Measurements from ENCODE around the gene CACNA1S. TPM values are rescaled to one million over a fixed set of nuclear protein-coding genes. Genes with fewer than 3 reads are reported as not detected.
A peak's percentile ranks its signal among the peaks of the same experiment; 100 is the strongest.

The CACNA1S gene
- total and polyA plus RNA-seq, 8 donors: under 0.01 to 0.18 TPM; not detected in 6

- Histone ChIP-seq H3K4me3 (no peak overlapping the region), H3K9me3 (no peaks in the 10 kb centered on the region), H3K27me3 (peaks cover 0 to 21% (median 0%) of the 10 kb centered on the region in 3 donors), H3K36me3 (no peaks in the 10 kb centered on the region), H3K4me1 (peaks cover 19 to 97% (median 69%) of the 10 kb centered on the region in 4 donors), H3K27ac (peak overlapping the region; percentile 29 to 84 (median 66))
- intact Hi-C loops (cut with DNase I; ENCODE audit: low total_unique reads): no loop called here
- 55 to 69% (median 66%) methylated on average over 5 of the region's 5 CpGs for WGBS, 5 donors
- peak; percentile 75 to 88 for DNase-seq
- TF ChIP-seq CTCF (IDR thresholded peaks at IDR 0.05): no peak
- peak in 1 of 3 donors; percentile 15 for TF ChIP-seq POLR2AphosphoS5 (IDR thresholded peaks at IDR 0.05)
These were observed 92.8 kb downstream of the CACNA1S start for GRCh38 chr1:201019321-201019977.

GRCh38 chr1:201017828-201018163 is 94.4 kb downstream of the CACNA1S start:
- peaks cover 0 to 29% (median 0%) of the 10 kb centered on the region in 3 donors for H3K27me3 ChIP-seq
- WGBS, 5 donors: 74 to 86% (median 80%) methylated on average over 2 of the region's 2 CpGs
- no peak overlapping the region for H3K27ac ChIP-seq
- DNase-seq: no peak
- intact Hi-C loops (cut with DNase I; ENCODE audit: low total_unique reads): no loop called here
- peaks cover 14 to 97% (median 61%) of the 10 kb centered on the region in 4 donors for H3K4me1 ChIP-seq
- no peaks in the 10 kb centered on the region for H3K36me3 ChIP-seq
- H3K4me3 ChIP-seq: no peak overlapping the region
- no peaks in the 10 kb centered on the region for H3K9me3 ChIP-seq
- TF ChIP-seq EP300 (IDR thresholded peaks at IDR 0.05): no peak
- TF ChIP-seq POLR2AphosphoS5 (IDR thresholded peaks at IDR 0.05): no peak
- TF ChIP-seq CTCF (IDR thresholded peaks at IDR 0.05): no peak
- no peak for TF ChIP-seq POLR2A (IDR thresholded peaks at IDR 0.05)

- Histone ChIP-seq H3K27me3 (peaks cover 0 to 29% (median 0%) of the 10 kb centered on the region in 3 donors), H3K36me3 (no peaks in the 10 kb centered on the region), H3K9me3 (no peaks in the 10 kb centered on the region), H3K4me3 (no peak overlapping the region), H3K27ac (no peak overlapping the region), H3K4me1 (peaks cover 13 to 97% (median 56%) of the 10 kb centered on the region in 4 donors)
- DNase-seq: peak in 1 of 2 donors; percentile 62
- intact Hi-C loops (cut with DNase I; ENCODE audit: low total_unique reads): no loop called here
- WGBS, 5 donors: 71 to 87% (median 84%) methylated on average over 8 to 9 of the region's 9 CpGs
- TF ChIP-seq CTCF (IDR thresholded peaks at IDR 0.05) (no peak), POLR2A (IDR thresholded peaks at IDR 0.05) (no peak), EP300 (IDR thresholded peaks at IDR 0.05) (no peak), POLR2AphosphoS5 (IDR thresholded peaks at IDR 0.05) (no peak)
These were observed 95.0 kb downstream of the CACNA1S start for GRCh38 chr1:201016943-201017827.

- no peak overlapping the region for H3K4me3 ChIP-seq
- H3K36me3 ChIP-seq: no peaks in the 10 kb centered on the region
- TF ChIP-seq EP300 (IDR thresholded peaks at IDR 0.05): no peak
- no peak for TF ChIP-seq POLR2AphosphoS5 (IDR thresholded peaks at IDR 0.05)
- no peak for TF ChIP-seq POLR2A (IDR thresholded peaks at IDR 0.05)
- TF ChIP-seq CTCF (IDR thresholded peaks at IDR 0.05): no peak
- peaks cover 13 to 89% (median 48%) of the 10 kb centered on the region in 4 donors for H3K4me1 ChIP-seq
- H3K9me3 ChIP-seq: no peaks in the 10 kb centered on the region
- peak overlapping the region in 1 of 5 donors; percentile 0 for H3K27ac ChIP-seq
- 13 to 28% (median 25%) methylated on average over 9 to 10 of the region's 10 CpGs for WGBS, 5 donors
- peaks cover 0 to 25% (median 0%) of the 10 kb centered on the region in 3 donors for H3K27me3 ChIP-seq
- DNase-seq: peak in 1 of 2 donors; percentile 72
- intact Hi-C loops (cut with DNase I; ENCODE audit: low total_unique reads): no loop called here
These were observed 96.0 kb downstream of the CACNA1S start for GRCh38 chr1:201016211-201016651.
